ENCODE data around the gene MFSD1.

- TF ChIP-seq SP1 (IDR thresholded peaks at IDR 0.05; ENCODE audit: low read depth, low read length): no peak
- TF ChIP-seq RAD21 (IDR thresholded peaks at IDR 0.05 in 1 of 2, conservative IDR thresholded peaks at IDR 0.05 in 1 of 2; ENCODE audit: low read depth in 2 of 2, low read length in 2 of 2): no peak
- TF ChIP-seq CTCF (IDR thresholded peaks at IDR 0.05; ENCODE audit: control extremely low read depth in 1 of 3, insufficient read depth in 1 of 3, low read depth in 1 of 3, low read length in 3 of 3): no peak
- no peak for TF ChIP-seq TAF1 (IDR thresholded peaks at IDR 0.05; ENCODE audit: low read depth, low read length)
- no peak for TF ChIP-seq ATF2 (IDR thresholded peaks at IDR 0.05; ENCODE audit: low read length)
- TF ChIP-seq KDM5A (IDR thresholded peaks at IDR 0.05; ENCODE audit: low read length): no peak
- TF ChIP-seq POU5F1 (IDR thresholded peaks at IDR 0.05; ENCODE audit: low read depth, low read length): no peak
- TF ChIP-seq POLR2AphosphoS5 (IDR thresholded peaks at IDR 0.05; ENCODE audit: low read depth, low read length): no peak
- TF ChIP-seq POLR2A (IDR thresholded peaks at IDR 0.05; ENCODE audit: control extremely low read depth in 1 of 2, low read depth in 2 of 2, low read length in 2 of 2): no peak
Measured at GRCh38 chr3:158864492-158864891, 62.6 kb downstream of the MFSD1 start.

Measured in H1 (cell line).